ENCODE data around the gene LAMP1.
A peak's percentile ranks its signal among the peaks of the same experiment; 100 is the strongest.
"Not testable (repeated sequence)": the region's sequence is repeated elsewhere in the genome, so short reads cannot be mapped to it uniquely, and the experiment has no call there.

LAMP1 gene

GRCh38 chr13:113356596-113356995 lies 59.6 kb downstream of the LAMP1 start:
- no peak for DNase-seq (ENCODE audit: low spot score)

GRCh38 chr13:113357529-113357928 lies 60.5 kb downstream of the LAMP1 start:
- DNase-seq (ENCODE audit: low spot score), result peak; percentile 11

GRCh38 chr13:113358653-113359190 lies 61.7 kb downstream of the LAMP1 start:
- no peak for DNase-seq (ENCODE audit: low spot score)

GRCh38 chr13:113359571-113359970 lies 62.5 kb downstream of the LAMP1 start:
- no peak for DNase-seq (ENCODE audit: low spot score)

GRCh38 chr13:113360446-113360845 lies 63.4 kb downstream of the LAMP1 start:
- DNase-seq (ENCODE audit: low spot score), result no peak

GRCh38 chr13:113361406-113361805 lies 64.4 kb downstream of the LAMP1 start:
- DNase-seq (ENCODE audit: low spot score), result no peak

- no peak for DNase-seq (ENCODE audit: low spot score)
Observed at GRCh38 chr13:113364311-113364889, 67.4 kb downstream of the LAMP1 start.

- no peak for DNase-seq (ENCODE audit: low spot score)
Observed at GRCh38 chr13:113364901-113365582, 68.0 kb downstream of the LAMP1 start.

GRCh38 chr13:113365583-113365970 lies 68.5 kb downstream of the LAMP1 start:
- no peak for DNase-seq (ENCODE audit: low spot score)

- DNase-seq (ENCODE audit: low spot score), result no peak
Observed at GRCh38 chr13:113365971-113366588, 69.0 kb downstream of the LAMP1 start.

- no peak for DNase-seq (ENCODE audit: low spot score)
Observed at GRCh38 chr13:113367020-113367560, 70.1 kb downstream of the LAMP1 start.

GRCh38 chr13:113367771-113368170 lies 70.7 kb downstream of the LAMP1 start:
- no peak for DNase-seq (ENCODE audit: low spot score)

- DNase-seq (ENCODE audit: low spot score), result not testable (repeated sequence)
Observed at GRCh38 chr13:113368353-113368752, 71.3 kb downstream of the LAMP1 start.

- no peak for DNase-seq (ENCODE audit: low spot score)
Observed at GRCh38 chr13:113369189-113369588, 72.2 kb downstream of the LAMP1 start.

GRCh38 chr13:113369881-113370280 lies 72.8 kb downstream of the LAMP1 start:
- DNase-seq (ENCODE audit: low spot score), result no peak

- DNase-seq (ENCODE audit: low spot score), result no peak
Observed at GRCh38 chr13:113371061-113371460, 74.0 kb downstream of the LAMP1 start.

- not testable (repeated sequence) for DNase-seq (ENCODE audit: low spot score)
Observed at GRCh38 chr13:113371701-113372100, 74.7 kb downstream of the LAMP1 start.
